NCI-H748 (cell line): ENCODE results near the gene HDAC4.

Experiments
- DNase-seq: peaks from one replicate; lab custom pipeline; 2025; ENCODE audit not compliant: unreplicated experiment; lab: John Stamatoyannopoulos, UW

The HDAC4 gene

DNA sequence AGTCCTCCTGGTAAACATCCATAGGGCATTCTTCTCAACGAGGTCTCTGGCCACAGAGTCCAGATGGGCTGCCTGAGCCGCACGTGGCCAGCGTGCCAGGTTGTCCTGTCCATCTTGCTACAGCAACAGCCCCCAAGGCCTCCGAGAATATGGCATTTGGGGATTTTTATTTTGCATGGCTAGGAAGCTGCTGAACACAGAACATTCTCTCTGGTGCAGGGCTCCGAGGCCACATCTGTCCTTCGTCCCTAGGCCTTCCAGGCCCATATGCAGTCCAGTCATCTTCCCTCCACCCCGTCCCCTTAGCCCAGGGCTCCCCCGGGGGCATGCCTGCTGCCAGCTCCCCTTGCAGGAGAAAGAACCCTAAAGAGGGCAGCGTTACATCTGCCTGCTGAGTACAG is 2.3 kb downstream of the HDAC4 start:
- no peak for DNase-seq

DNA sequence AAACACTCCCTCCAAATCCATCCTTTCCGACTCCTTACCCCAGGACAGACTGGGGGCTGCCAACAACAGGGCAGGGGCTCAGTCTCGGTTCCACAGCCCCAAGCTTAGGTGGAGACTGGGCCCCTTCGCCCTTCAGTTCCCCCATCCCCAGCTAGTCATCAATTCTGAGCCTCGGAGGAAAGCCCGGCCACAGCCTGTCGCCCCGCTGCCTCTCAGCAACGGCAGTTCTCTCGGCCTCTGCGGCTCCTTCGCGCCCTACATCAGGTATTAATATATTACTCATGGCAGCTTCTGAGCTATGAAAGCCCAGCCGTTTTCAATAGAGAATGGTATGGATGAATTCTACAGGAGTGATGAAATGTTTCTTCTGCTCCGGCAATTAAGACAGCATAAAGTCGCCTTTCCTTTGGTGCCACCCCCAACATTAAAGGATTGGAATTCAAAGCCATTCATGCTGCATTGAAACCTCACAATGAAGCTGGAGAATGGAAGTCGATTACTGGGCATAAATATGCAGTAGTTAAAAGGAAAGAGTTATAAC is 2.8 kb downstream of the HDAC4 start:
- no peak for DNase-seq

DNA sequence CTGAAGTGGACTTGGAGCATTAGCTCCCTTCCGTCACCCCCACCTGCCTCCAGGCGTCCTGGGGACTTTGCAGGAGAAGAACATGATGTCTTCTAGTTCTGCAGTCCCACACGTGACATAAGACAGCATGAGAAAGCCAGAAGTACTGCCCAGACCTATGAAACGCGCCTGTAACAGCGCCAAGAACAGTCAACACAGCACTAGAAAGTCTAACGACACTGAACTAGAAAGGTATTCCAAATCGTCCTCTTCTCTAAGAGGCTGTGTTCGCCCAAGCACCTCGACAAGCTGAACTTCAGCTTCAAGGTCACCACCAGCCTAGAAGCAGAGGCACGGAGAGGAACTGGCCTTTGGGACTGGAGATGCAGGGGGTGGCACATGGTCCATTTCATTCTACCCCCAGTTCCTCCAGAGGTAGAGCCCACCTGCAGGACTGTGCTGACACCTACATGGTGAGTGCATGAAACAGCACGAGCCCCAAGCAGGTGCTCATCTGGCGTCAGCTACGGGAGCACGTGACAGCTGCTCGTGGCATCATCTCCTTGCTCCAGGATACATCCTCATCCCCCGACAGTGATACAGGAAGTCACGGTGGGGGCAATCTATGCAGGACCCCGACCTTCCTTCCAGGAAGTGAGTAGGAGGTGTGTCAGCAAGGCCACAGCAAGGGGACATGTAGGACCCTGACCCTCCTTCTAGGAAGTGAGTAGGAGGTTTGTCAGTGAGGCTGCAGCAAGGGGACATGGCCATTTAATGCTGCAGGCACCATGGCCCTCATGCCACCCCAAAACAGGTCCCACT is 3.7 kb downstream of the HDAC4 start:
- DNase-seq: peak; percentile 15

DNA sequence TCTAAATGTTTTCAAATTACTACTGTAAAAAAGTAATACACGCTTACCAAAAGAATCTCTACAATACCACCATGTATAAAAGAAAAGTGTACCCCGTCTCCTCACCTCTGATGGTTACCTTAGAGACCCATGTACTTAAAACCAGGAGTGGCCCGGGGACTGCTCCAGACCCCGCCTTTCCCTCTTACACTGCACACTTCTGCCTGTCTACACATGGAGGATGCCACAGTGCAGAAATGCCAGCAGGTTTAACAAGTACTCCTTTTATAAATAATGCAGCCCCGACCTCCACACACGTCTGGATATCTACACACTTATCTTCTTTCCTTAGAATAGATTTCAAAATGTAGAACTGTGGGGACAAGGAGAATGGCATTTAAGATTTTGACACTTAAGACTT is 5.3 kb downstream of the HDAC4 start:
- no peak for DNase-seq

DNA sequence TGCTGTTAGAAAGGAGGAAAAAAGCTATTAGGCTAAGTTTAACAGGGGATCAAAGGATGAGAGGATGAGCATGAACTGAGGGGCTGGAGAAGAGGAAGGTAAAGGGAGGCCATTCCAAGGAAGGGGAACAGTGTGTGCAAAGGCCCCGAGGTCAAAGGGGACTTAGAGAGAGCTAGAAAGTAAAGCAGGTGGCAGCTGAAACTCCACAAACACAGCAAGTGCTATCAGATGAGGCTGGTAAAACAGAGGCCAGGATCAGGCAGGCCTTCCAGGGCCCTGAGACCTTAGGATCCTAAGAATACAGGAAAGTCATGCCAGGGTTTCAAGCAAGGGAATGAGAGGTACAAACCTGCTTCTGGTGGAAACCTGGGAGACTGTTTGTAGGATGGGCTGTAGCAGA is 5.8 kb downstream of the HDAC4 start:
- DNase-seq: no peak

DNA sequence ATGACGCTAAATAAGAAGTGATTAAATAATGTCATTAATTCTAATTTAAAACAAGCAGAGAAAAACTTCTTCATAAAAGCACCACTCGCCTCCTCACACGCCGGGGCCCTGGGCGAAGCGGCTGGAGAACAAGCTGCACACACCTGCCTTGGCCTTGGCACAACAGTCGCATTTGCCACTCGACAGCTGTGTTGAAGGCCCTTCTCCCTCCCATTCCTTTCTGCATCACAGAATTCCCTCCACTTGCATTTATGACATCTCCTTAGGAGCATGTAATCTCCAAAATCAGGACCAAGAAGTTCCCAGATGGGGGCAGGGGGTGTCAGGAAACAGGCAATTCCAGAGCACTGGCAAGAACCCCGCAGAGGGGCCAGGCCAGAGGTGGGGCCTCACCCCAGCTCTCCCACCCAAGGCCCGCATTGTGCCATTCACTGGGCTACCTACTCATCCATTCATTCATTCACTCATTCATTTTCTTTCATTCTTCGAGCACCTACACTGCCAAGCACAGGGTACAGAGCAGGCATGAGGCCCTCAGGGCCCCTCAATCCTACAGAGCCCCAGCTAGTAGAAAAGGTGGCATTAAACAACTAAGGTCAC is 6.4 kb downstream of the HDAC4 start:
- no peak for DNase-seq

DNA sequence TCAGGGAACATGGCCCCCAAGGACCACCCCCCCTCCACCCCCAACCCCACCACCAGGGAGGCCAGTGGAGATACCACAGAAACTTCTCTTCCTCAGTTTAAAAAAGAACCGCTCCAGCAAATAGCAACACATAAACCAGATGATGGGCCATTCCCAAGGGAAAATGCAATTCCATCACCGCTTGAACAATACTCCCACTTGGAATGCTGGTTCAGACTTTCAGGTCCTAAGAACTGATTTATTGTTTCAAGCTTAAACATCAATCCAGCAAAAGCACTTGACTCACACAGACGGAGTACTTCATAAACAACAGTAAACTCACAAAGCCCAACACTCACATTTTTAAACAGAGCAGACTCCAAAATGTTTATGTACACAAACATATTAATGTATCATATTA is 6.9 kb downstream of the HDAC4 start:
- DNase-seq: no peak

DNA sequence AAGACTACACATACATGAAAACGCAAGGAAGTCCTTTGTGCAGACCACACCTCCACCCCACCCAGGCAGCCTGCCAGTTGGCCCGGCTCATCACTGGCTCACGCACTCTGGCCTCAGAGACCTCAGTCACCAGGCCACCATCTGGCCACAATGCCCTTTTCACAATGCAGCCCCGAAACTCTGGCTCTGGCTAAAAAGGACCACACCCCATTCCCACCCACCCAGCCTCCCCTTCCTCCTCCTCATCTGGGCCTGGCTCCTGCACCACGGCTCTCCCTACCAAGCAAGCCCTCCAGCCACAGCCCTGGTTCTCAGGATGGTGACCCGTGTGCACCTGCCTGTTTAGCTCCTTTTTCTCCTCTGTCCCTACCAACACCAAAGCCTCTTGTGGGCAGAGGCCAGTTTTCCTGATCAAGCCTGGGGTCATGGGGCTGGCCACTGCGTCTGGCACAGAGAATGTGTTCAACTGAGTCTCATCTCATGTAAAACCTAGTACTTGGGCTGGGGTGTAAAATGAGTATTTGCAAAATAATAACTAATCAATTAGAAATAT is 7.4 kb downstream of the HDAC4 start:
- DNase-seq: no peak

DNA sequence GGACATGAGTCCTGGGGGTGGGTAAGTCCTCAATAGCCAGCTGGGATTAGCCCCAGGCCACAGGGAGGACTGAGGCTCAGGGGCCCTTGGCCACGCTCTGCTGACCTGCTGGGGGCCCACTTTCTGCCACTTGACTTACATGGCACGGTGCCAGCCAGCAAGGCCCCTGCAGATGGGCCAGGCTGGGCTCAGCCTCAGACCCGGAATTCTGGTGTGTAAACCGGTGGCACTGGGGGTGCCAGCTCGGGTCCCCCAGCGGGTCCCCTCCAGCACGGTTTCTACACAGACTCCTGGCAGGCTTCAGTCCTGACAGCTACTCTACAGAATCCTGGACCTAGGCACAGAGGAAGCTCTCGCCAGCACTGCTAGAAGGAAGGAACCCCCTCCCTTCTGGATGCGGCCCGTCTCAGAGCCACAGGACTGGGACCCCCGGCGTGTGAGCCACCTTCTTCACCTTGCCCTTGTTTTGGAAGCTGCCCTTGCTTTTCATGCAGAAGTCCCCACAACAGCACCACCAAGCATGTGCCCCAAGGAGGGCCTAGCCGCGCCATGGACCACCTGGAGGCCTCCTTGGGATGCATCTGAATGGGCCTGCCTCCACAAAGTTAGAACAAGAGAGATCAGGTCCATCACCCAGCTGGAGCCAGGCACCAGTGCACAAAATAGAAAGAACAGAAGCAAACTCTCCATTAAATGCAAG is 8.0 kb downstream of the HDAC4 start:
- DNase-seq: no peak

DNA sequence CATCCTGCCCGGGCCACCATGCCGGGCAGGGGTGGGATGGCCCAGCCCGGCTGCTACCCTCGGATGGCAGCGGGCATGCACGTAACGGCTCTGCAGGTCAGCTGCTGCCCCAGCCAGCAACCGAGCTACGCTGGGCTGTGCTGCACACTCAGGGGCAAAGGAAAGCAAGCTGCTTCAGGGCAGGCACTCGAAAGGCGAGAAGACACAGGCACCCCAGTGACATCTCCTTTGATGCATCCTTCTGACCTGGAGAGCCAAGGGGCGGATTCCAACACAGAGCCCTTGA is 8.8 kb downstream of the HDAC4 start:
- no peak for DNase-seq

DNA sequence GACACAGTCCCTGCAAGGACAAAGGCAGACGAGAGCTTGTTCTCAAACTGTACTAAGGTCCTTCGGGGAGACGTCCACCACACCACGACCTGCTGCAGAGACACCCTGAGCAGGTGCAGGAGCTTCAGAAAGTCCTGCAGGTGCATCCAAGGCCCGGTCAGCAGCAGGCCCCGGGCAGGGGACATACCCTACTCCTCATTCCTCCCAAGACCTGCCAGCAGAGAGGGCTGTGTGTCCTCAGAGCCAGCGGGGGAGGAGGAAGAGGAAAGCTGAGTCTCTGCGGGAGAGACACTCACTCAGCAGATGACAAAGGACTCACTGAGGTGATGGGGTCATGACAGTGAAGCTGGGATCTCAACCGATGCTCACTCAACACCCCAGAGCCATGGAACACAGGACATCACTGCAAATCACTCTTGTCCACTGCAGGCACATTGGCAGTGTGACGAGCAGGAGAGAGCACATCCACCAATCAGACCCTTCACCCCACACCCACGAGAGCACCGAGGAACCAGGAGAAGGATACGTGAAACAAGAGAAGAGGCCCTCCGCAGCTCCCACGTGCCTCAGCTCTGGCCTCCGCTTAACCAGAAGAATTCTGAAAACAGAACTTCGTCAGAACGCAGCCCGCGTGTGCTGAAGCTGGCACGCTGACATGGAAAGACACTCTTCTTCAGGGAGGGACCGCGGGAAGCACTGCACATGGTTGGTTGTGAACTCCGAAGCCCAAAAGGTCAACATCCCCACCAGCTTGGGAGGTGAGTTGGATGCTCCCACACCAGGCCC is 9.3 kb downstream of the HDAC4 start:
- no peak for DNase-seq

DNA sequence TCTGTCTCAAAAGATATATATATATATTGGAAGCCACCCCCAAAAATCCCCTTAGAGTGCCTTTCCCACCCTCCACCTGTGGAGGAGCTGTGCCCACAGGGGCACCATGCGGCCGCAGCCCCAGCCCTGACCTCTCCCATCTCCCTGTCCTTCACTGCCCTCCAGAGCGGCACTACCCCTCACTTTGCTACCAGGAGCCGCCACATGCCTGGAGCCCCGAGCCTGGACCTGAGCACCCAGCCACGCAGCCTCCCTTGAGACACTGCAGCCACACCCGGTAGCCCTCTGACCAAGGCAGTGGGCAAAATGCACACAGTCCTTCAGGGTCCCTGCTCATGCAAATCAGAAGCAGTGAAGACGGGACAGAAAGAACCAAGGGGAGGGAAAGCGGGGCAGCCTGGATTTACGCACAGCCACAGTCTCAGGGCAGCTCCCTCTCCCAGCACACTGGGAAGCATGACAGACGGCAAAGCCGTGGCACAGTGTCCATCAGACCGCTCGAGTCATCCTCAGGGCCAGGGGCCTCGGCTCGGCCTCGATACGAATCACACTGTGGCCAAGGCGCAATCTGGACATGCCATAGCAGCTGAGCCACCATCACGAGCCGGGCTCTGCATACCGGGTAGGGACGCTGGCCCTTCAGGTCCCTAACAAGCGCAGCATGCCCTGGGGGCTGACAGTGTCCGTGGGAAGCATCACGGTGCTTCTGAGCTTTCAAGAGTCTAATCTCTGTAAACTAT is 10.1 kb downstream of the HDAC4 start:
- DNase-seq: no peak

DNA sequence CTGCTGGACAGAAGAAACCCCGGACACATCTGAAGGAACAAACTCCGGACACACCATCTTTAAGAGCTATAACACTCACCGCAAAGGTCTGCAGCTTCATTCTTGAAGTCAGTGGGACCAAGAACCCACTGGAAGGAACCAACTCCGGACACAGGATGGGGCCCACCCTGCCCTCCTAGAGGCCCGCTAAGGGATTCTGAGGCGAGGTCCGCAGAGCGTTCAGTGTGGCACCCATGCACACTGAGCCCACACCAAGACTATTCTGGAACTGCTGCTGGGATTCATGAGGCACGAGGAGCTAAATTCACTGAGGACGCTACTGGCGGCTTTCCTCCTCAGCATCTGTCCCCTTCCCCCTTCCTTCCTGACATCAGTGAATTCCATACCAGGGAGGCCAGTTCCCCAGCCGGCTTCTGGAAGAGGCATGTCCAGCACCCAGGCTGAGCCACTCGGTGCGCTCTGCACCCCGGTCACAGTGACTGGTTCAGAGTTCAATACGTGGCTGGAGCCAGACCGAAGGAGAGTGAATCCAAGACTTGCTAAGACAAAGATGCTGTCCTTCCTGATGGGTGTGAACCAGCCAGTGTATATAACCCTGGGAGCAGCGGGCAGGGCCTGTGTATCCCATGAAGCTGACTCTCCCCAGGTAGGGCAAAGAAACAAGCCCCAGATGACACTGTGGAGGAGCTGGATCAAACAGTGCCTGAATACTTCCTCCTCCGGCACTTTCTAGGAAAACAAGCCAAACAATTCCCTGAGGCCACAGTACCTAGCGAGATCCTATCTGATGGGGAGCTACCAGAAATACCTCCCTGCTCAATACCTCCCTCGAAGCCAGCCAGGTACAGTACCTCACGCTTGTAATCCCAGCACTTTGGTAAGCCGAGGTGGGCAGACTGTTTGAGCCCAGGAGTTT is 11.1 kb downstream of the HDAC4 start:
- DNase-seq: no peak

DNA sequence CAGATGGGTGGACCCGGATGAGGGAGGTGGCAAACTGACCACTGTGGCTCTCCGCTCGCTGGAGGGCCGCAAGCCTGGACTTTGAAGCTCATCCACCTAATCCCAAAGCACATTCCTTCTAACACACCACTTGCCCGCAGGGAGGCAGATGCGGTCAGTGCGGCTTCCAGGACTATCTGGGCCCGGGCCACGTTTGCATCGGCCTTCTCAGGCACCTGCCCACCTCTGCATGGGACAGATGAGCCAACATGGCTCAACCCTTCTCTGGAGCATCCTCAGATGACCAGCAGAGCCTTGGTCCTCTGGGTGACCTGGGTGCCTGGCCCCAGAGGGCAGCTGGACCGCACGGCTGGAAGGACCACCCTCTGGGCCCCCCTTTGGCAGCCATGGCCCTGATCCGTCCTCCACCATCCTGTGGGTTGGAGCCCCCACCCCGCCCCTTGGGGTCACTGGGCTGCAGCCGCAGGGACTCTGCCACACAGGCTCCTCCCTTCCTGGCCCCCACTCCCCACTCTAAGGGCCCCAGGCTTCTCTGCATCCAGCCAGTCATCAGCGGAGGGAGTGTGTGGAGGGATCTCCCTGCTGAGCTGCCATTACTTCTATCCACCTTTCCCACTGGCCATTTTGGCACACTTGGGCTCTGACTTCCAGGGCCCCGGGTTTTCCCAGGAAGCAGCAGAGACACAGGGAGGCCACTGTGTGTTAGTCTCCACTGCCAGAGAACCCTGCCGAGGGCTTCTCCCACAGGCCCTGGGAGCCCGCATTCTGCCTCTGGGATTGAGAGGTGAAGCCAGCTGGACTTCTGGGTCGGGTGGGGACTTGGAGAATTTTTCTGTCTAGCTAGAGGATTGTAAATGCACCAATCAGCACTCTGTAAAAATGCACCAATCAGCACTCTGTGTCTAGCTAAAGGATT is 12.3 kb downstream of the HDAC4 start:
- no peak for DNase-seq

DNA sequence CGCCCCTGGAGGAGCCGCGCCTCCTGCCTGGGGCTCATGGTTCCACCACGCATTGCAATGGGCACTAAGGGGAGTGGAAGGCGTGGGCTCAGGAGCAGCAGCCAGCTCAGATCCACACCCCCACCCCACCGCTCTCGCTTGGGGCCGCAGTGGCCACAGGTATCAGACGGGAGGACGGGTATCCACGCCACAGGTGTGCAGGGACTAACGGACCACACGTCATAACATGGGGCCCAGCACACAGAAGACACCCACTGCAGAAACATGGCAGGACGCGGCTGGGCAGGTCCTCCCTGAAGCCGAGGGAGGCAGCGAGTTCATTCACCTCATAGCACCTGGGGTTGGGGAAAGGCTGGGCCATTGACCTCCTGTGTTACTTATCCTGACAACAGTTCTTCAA is 13.0 kb downstream of the HDAC4 start:
- DNase-seq: no peak

DNA sequence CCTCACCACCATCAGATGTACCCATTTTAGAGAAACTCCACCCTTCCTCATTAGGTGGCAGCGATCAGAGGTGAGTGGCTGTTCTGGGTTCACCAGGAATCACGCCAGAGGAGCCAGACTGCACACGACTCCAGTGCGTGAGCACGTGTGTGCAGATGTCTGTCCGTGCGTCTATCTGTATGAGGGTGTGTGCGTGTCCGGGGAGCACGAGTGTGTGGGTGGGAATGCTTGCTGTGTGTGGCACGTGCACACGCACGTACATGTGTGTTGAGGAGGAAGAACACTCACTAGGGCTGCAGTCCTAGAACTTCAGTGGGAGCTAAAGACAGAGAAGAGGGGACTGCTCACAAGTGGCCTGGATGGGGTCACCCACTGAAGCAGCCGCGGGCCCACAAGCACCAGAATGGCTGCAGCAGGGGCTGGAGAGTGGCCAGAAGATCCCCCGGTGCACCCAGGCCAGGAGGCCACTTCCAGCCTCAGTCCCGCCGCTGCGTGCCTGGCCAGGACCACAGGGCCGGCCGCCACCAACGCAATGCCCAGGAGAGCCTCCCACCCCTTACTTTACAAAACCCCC is 13.9 kb downstream of the HDAC4 start:
- DNase-seq: no peak

DNA sequence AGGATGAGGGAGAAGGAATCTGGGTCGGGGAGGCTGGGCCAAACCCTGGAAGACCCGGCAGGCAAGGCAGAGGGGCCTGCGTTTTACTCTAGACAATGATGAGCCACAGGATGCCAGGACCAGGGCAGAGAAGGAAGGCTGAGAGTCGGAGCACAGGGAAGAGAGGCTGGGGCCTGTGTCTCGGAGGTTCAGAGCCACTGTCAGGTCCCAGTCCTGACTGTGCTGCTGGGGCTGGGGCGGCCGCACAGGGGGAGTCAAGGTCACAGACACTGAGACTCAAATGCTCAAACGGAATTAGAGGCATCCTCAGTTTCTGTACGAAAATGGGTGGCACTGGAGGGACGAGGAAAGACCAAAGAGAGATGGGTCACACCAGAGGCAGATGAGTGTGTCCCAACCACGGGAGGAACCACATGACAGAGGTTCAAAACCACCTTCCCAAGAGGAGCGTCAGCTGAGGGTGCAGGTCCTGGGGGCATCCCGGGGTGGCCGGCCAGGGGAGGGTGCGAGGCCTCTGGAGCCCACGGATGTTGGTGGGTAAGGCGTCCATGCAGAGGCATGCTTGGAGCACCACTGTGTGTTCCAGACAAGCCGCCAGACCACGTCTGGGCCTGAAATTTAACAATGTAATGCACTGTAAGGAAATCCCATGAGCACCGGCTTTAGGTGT is 14.7 kb downstream of the HDAC4 start:
- no peak for DNase-seq
